Body of pancreas (tissue), 4 donors: ENCODE measurements around the gene LRRK1.

Experiments used
- CTCF ChIP-seq, 7 experiments: fragments of 450-650 bp in 4 of 7; fragments of 200-600 bp in 3 of 7; sonication (generic) in 3 of 7; IDR thresholded peaks; one replicate each; pipeline ENCODE4 v1.5.1; 2016 to 2019; ENCODE audit warnings: antibody characterized with exemption in 7 of 7
- POLR2A ChIP-seq, 3 donors: fragments of 450-650 bp; IDR thresholded peaks; one replicate each; pipeline ENCODE4 v1.6.1; 2016; ENCODE audit warnings: antibody characterized with exemption in 3 of 3, mild to moderate bottlenecking in 2 of 3

- no peak for TF ChIP-seq CTCF (IDR thresholded peaks at IDR 0.05)
- no peak for TF ChIP-seq POLR2A (IDR thresholded peaks at IDR 0.05)
Measured at GRCh38 chr15:101087172-101087769, 168.1 kb downstream of the LRRK1 start.
